HG03432 (cell line): ENCODE measurements around the gene ANKS6.

ENCODE experiments used
- ATAC-seq: cut with Tn5 transposase; IDR thresholded peaks from one replicate; pipeline ENCODE4 v1.9.1; 2021; ENCODE audit warnings: mild to moderate bottlenecking, moderate library complexity; ENCODE audit not compliant: unreplicated experiment

Gene ANKS6

GRCh38 chr9:98740226-98740881 is 56.0 kb downstream of the ANKS6 start:
- no peak for ATAC-seq

DNA sequence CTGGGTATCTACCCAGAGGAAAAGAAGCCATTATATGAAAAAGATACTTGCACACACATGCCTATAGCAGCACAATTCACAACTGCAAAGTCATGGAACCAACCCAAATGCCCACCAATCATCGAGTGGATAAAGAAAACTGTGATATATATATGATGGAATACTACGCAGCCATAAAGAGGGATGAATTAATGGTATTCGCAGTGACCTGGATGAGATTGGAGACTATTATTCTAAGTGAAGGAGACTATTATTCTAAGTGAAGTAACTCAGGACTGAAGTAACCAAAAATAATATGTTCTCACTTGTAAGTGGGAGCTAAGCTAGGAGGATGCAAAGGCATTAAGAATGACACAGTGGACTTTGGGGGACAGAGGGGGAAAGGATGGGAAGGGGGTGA is 57.6 kb downstream of the ANKS6 start:
- ATAC-seq: no peak

- no peak for ATAC-seq
These were observed 60.1 kb downstream of the ANKS6 start for GRCh38 chr9:98736226-98736625.

- no peak for ATAC-seq
These were observed 63.6 kb downstream of the ANKS6 start for GRCh38 chr9:98732801-98733200.

- ATAC-seq: no peak
These were observed 64.3 kb downstream of the ANKS6 start for GRCh38 chr9:98732091-98732490.

- ATAC-seq: no peak
These were observed 65.5 kb downstream of the ANKS6 start for GRCh38 chr9:98730871-98731270.

DNA sequence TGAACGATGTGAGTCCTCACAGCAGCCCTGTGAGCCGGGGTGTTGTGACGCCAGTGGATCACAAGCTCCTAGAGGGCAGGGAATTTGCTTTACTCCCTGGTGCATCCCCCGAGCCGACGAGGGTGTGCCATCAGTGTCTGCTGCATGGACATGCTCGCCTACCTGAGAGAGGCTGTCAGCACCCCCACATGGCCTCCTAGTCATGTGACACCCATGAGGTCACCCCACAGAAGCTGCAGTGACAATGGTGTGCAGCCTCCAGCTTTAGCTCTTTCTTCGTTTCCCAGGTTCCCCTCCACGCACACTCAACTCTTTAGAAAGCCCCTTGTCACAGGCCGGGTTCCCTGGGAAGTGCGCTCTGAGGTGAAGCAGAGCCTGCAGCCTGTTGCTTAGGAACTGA is 67.9 kb downstream of the ANKS6 start:
- ATAC-seq: no peak

DNA sequence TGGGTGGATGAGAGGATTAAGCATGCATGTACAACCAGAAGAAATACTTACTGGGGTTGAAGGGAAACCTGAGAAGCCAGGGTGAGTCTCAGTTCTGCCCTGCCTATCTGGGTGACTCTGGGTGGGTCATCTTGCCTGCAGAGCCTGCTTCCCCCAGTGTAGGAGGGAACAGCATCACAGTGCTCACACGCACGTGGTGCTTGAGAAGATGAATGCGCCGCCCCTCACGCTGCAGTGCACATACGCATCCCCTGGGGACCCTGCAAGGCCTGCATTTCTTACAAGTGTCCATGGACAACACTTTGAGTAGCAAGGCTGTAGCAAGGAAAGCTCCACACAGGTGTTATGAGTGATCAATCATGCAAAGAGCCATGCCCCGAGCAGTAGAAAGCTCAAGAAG is 68.9 kb downstream of the ANKS6 start:
- no peak for ATAC-seq

- ATAC-seq: no peak
These were observed 69.6 kb downstream of the ANKS6 start for GRCh38 chr9:98726735-98727134.

- ATAC-seq: no peak
These were observed 71.4 kb downstream of the ANKS6 start for GRCh38 chr9:98724810-98725530.

- ATAC-seq: no peak
These were observed 74.7 kb downstream of the ANKS6 start for GRCh38 chr9:98721643-98722042.

DNA sequence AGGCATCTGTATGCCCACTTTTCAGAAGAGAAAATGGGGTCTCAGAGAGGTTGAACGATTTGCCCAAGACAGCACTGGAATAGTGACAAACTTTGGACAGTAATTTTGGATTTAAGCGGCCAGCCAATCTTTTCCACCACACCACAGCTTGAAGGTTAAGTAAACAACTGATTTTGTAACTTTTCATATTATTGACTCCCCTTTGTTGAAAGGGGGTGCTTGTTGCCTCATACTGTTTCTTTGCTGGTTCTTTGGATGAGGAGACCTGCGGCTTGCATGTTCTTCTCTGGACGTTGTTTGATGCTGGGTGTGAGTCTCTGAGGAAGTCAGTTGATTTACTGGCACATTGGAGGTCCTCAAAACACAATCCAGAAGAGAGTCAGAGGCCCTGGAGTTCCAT is 76.0 kb downstream of the ANKS6 start:
- no peak for ATAC-seq

- no peak for ATAC-seq
These were observed 77.3 kb downstream of the ANKS6 start for GRCh38 chr9:98719055-98719454.

DNA sequence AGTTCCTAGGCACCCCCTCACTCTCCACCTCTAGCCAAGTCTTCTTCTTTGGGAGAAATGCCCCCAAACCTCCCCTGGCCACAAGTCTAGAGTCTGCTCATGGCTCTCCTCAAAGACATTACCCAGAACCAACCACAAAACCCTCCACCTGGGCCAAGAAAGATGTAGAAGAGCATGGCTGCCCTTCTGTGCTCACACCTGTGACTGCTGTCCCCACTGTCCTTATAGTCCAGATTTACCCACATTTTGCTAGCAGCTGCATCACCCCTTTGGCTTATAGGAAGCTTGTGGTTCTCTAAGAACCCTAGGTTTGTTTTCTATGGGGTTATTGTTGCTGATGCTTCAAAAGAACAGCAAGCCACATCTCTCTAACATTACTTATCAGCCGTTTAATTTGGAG is 81.5 kb downstream of the ANKS6 start:
- ATAC-seq: no peak

- ATAC-seq: no peak
These were observed 83.4 kb downstream of the ANKS6 start for GRCh38 chr9:98712987-98713386.

GRCh38 chr9:98709968-98710965 is 86.1 kb downstream of the ANKS6 start:
- no peak for ATAC-seq

DNA sequence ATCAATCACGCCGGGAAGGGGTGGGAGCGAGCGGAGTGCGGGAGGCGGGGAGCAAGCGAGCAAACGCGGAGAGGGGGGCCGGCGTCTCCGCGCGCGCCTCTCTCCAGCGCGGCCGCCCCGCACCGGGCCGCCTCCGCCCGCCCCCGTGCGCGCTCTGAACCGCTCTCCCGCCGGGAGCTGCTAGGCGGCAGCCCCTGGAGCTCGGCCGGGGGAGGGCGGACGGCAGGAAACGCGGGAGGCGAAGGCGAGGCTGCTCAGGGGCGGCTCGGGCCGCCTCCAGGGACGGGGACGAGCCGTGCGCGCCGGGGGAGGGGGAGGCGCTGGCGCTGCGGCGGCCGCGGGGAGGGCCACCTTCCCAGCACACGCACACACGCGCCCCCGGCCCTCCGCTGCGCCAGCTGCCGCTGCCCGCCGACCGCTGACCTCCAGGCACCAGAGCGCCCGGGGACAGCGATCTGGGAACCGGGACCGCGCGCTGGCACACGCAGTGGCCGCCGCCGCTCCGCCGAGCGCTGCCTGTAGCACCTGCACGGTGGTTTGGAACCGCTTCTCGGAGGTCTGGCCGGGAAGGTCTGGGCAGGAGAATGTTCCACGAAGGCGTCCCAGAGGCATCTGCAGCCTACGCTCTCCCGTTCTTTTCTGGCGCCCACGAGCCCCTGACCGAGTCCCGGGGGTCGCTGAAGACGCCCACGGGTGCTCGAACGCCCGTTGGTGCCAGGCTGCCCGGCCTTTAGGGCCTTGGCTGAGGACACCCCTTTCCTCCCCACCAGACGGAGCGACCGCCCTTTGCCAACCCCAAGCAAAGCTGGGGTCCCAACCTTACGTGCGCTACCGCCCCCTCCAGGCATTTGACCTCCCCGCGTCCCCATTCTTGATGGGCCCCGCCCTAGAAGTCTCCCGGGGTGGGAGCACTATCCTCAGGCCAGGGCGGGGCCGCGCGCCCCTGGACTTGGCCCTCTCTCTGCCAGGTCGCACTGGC is 87.1 kb downstream of the ANKS6 start, which contains the start of gene GABBR2:
TSS of gene GABBR2 (minus strand) at position 3 of the 979 bp plus-strand sequence. CDS start 198 bp downstream, outside the sequence.
- no peak for ATAC-seq

DNA sequence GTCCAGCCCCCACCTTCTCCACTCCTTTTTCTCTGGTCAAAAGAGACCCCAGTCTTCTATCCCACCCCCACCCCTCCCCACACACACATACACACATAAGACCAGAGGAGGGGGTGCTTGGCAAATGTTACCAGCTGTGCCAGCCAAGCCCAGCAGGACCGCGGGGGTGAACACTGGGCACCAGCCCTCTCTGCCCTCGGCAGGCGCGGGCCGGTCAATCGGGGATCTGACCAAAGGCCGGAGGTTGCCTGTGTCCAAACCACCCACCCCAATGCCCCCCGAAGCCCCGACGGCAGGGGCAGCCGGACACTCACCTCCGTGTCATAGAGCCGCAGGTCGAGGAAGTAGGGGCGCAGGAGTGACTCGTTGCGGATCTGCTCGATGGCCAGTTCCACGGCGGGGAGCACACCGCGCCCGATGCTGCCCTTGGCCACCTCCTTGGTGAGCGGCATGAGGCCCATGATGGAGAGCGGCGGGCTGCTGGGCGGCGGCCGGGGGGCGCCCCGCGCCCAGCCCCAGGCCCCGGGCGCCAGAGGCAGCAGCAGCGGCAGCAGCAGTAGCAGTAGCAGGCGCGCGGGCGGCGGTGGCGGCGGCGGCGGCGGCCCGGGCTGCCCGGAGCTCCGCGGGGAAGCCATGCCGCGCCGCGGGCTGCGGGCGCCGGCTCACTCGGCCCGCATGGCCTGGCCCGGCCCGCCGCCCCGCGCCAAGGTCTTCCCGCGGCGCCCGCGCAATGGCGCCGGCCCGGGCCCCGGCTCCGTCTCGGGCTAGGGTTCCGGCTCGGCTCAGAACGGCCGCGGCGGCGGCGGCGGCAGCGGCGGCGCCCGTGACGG is 88.0 kb downstream of the ANKS6 start:
- ATAC-seq: no peak
